ENCODE measurements around the gene ZNF397. TPM values are rescaled to one million over a fixed set of nuclear protein-coding genes. Genes with fewer than 3 reads are reported as not detected.
A peak's percentile ranks its signal among the peaks of the same experiment; 100 is the strongest.
"Not testable (repeated sequence)": the region's sequence is repeated elsewhere in the genome, so short reads cannot be mapped to it uniquely, and the experiment has no call there.

ZNF397 gene
- total and polyA plus RNA-seq, 5 donors, result 12.5 to 21.8 (median 19.3) TPM

GRCh38 chr18:35216611-35217010 lies 24.2 kb upstream of the ZNF397 start:
- intact Hi-C loops (cut with DNase I); H3K27me3 ChIP-seq (ENCODE audit: control insufficient read depth, insufficient read depth); H3K27ac ChIP-seq (ENCODE audit: low read length); DNase-seq; ATAC-seq; H3K4me1 ChIP-seq (ENCODE audit: control insufficient read depth, insufficient read depth, low read length); H3K4me3 ChIP-seq (ENCODE audit: low read length); H3K9me3 ChIP-seq (ENCODE audit: control insufficient read depth, low read length): not testable (repeated sequence)
- WGBS, result 84% methylated on average over 10 of the region's 10 CpGs

GRCh38 chr18:35219331-35219730 lies 21.5 kb upstream of the ZNF397 start:
- H3K27ac ChIP-seq (ENCODE audit: low read length); ATAC-seq; H3K4me3 ChIP-seq (ENCODE audit: low read length); H3K4me1 ChIP-seq (ENCODE audit: control insufficient read depth, insufficient read depth, low read length); H3K9me3 ChIP-seq (ENCODE audit: control insufficient read depth, low read length); H3K27me3 ChIP-seq (ENCODE audit: control insufficient read depth, insufficient read depth); intact Hi-C loops (cut with DNase I); DNase-seq: not testable (repeated sequence)
- whole genome bisulfite sequencing, result 93% methylated on average over 4 of the region's 4 CpGs

GRCh38 chr18:35220424-35220823 lies 20.4 kb upstream of the ZNF397 start:
- no peak overlapping the region for H3K27ac ChIP-seq (ENCODE audit: low read length)
- ATAC-seq, result no peak

GRCh38 chr18:35223797-35224196 lies 17.0 kb upstream of the ZNF397 start:
- intact Hi-C loops (cut with DNase I), result no loop called here
- Histone ChIP-seq H3K4me3 (ENCODE audit: low read length) (no peak overlapping the region), H3K27me3 (ENCODE audit: control insufficient read depth, insufficient read depth) (no peaks in the 10 kb centered on the region), H3K4me1 (ENCODE audit: control insufficient read depth, insufficient read depth, low read length) (no peaks in the 10 kb centered on the region), H3K9me3 (ENCODE audit: control insufficient read depth, low read length) (no peaks in the 10 kb centered on the region), H3K27ac (ENCODE audit: low read length) (no peak overlapping the region)
- DNase-seq, result no peak
- WGBS, result 89% methylated on average over 3 of the region's 3 CpGs
- ATAC-seq, result no peak

More at GRCh38 chr18:35220424-35220823, 20.4 kb upstream of the ZNF397 start:
- WGBS, result 87% methylated on average over 6 of the region's 6 CpGs
- no peak for DNase-seq
- no peaks in the 10 kb centered on the region for H3K27me3 ChIP-seq (ENCODE audit: control insufficient read depth, insufficient read depth)
- H3K4me3 ChIP-seq (ENCODE audit: low read length), result no peak overlapping the region
- H3K4me1 ChIP-seq (ENCODE audit: control insufficient read depth, insufficient read depth, low read length), result no peaks in the 10 kb centered on the region
- no peaks in the 10 kb centered on the region for H3K9me3 ChIP-seq (ENCODE audit: control insufficient read depth, low read length)
- intact Hi-C loops (cut with DNase I), result no loop called here

GRCh38 chr18:35227254-35227653 lies 13.6 kb upstream of the ZNF397 start:
- ATAC-seq, result no peak
- no peak overlapping the region for H3K27ac ChIP-seq (ENCODE audit: low read length)
- H3K27me3 ChIP-seq (ENCODE audit: control insufficient read depth, insufficient read depth), result no peaks in the 10 kb centered on the region
- no peak overlapping the region for H3K4me3 ChIP-seq (ENCODE audit: low read length)
- intact Hi-C loops (cut with DNase I), result loop anchor here in 1 of 4 donors (5.0 kb wide), 1 partner anchor 135 kb away; no protein-coding TSS in a partner anchor
- no peak for DNase-seq
- 69% methylated on average over 1 of the region's 1 CpG for WGBS
- H3K9me3 ChIP-seq (ENCODE audit: control insufficient read depth, low read length), result no peaks in the 10 kb centered on the region
- no peaks in the 10 kb centered on the region for H3K4me1 ChIP-seq (ENCODE audit: control insufficient read depth, insufficient read depth, low read length)

GRCh38 chr18:35231052-35231451 lies 9.8 kb upstream of the ZNF397 start:
- ATAC-seq, result peak; percentile 86 to 90
- no peaks in the 10 kb centered on the region for H3K27me3 ChIP-seq (ENCODE audit: control insufficient read depth, insufficient read depth)
- no peaks in the 10 kb centered on the region for H3K9me3 ChIP-seq (ENCODE audit: control insufficient read depth, low read length)
- no peak overlapping the region for H3K27ac ChIP-seq (ENCODE audit: low read length)
- DNase-seq, result peak; percentile 78 to 90 (median 86)
- under 1% methylated on average over 6 of the region's 6 CpGs for WGBS
- intact Hi-C loops (cut with DNase I), result loop anchor here in 2 of 4 donors (5.0 to 10.0 kb wide), 2 partner anchors 114 to 121 kb away; partner anchors contain the start of gene ZNF24 (in 1 of the 2)
- H3K4me1 ChIP-seq (ENCODE audit: control insufficient read depth, insufficient read depth, low read length), result no peaks in the 10 kb centered on the region
- H3K4me3 ChIP-seq (ENCODE audit: low read length), result peak overlapping the region; percentile 40

- WGBS, result 87% methylated on average over 1 of the region's 1 CpG
- ATAC-seq, result no peak
- intact Hi-C loops (cut with DNase I), result loop anchor here in 2 of 4 donors (5.0 to 10.0 kb wide), 2 partner anchors 108 to 116 kb away; partner anchors contain the start of gene ZNF24 (in 1 of the 2)
Measured at GRCh38 chr18:35236571-35237363, 4.1 kb upstream of the ZNF397 start.

GRCh38 chr18:35239314-35239713 lies 1.5 kb upstream of the ZNF397 start:
- Histone ChIP-seq H3K27ac (ENCODE audit: low read length) (no peak overlapping the region), H3K4me3 (ENCODE audit: low read length) (no peak overlapping the region), H3K9me3 (ENCODE audit: control insufficient read depth, low read length) (no peaks in the 10 kb centered on the region), H3K4me1 (ENCODE audit: control insufficient read depth, insufficient read depth, low read length) (no peaks in the 10 kb centered on the region), H3K27me3 (ENCODE audit: control insufficient read depth, insufficient read depth) (no peaks in the 10 kb centered on the region)
- ATAC-seq (no peak), DNase-seq (no peak)
- intact Hi-C loops (cut with DNase I), result loop anchor here in 2 of 4 donors (5.0 to 10.0 kb wide), 2 partner anchors 105 to 113 kb away; partner anchors contain the start of gene ZNF24 (in 1 of the 2)
- WGBS, result 88% methylated on average over 1 of the region's 1 CpG

More at GRCh38 chr18:35236571-35237363, 4.1 kb upstream of the ZNF397 start:
- no peak for DNase-seq
- H3K4me1 ChIP-seq (ENCODE audit: control insufficient read depth, insufficient read depth, low read length), result no peaks in the 10 kb centered on the region
- H3K27me3 ChIP-seq (ENCODE audit: control insufficient read depth, insufficient read depth), result no peaks in the 10 kb centered on the region
- no peak overlapping the region for H3K27ac ChIP-seq (ENCODE audit: low read length)
- H3K4me3 ChIP-seq (ENCODE audit: low read length), result no peak overlapping the region
- H3K9me3 ChIP-seq (ENCODE audit: control insufficient read depth, low read length), result no peaks in the 10 kb centered on the region

GRCh38 chr18:35241448-35241804 lies 592 bp downstream of the ZNF397 start:
- Histone ChIP-seq H3K9me3 (ENCODE audit: control insufficient read depth, low read length) (no peaks in the 10 kb centered on the region), H3K27me3 (ENCODE audit: control insufficient read depth, insufficient read depth) (no peaks in the 10 kb centered on the region), H3K27ac (ENCODE audit: low read length) (no peak overlapping the region), H3K4me3 (ENCODE audit: low read length) (peak overlapping the region; percentile 87), H3K4me1 (ENCODE audit: control insufficient read depth, insufficient read depth, low read length) (no peaks in the 10 kb centered on the region)
- DNase-seq, result no peak
- under 1% methylated on average over 5 of the region's 5 CpGs for WGBS
- intact Hi-C loops (cut with DNase I), result loop anchor here in 1 of 4 donors (5.0 kb wide), 1 partner anchor 101 kb away; the partner anchor contains the start of gene ZNF24
- ATAC-seq, result no peak

GRCh38 chr18:35242426-35242825 lies 1.6 kb downstream of the ZNF397 start:
- ATAC-seq (no peak), DNase-seq (no peak)
- intact Hi-C loops (cut with DNase I), result loop anchor here in 1 of 4 donors (5.0 kb wide), 1 partner anchor 100 kb away; the partner anchor contains the start of gene ZNF24
- 78% methylated on average over 6 of the region's 6 CpGs for WGBS
- no peaks in the 10 kb centered on the region for H3K27me3 ChIP-seq (ENCODE audit: control insufficient read depth, insufficient read depth)
- H3K27ac ChIP-seq (ENCODE audit: low read length), result no peak overlapping the region
- no peak overlapping the region for H3K4me3 ChIP-seq (ENCODE audit: low read length)
- no peaks in the 10 kb centered on the region for H3K9me3 ChIP-seq (ENCODE audit: control insufficient read depth, low read length)
- no peaks in the 10 kb centered on the region for H3K4me1 ChIP-seq (ENCODE audit: control insufficient read depth, insufficient read depth, low read length)

- intact Hi-C loops (cut with DNase I), result loop anchor here in 1 of 4 donors (5.0 kb wide), 1 partner anchor 98 kb away; the partner anchor contains the start of gene ZNF24
- ATAC-seq (no peak), DNase-seq (no peak)
- no peaks in the 10 kb centered on the region for H3K9me3 ChIP-seq (ENCODE audit: control insufficient read depth, low read length)
- 95% methylated on average over 4 of the region's 4 CpGs for WGBS
- H3K4me3 ChIP-seq (ENCODE audit: low read length), result no peak overlapping the region
- no peak overlapping the region for H3K27ac ChIP-seq (ENCODE audit: low read length)
- H3K27me3 ChIP-seq (ENCODE audit: control insufficient read depth, insufficient read depth), result no peaks in the 10 kb centered on the region
- H3K4me1 ChIP-seq (ENCODE audit: control insufficient read depth, insufficient read depth, low read length), result no peaks in the 10 kb centered on the region
Measured at GRCh38 chr18:35244671-35245070, 3.8 kb downstream of the ZNF397 start.
